A549 (cell line): ENCODE measurements around the gene NEDD8.

Source experiments
- BHLHE40 ChIP-seq: IDR thresholded peaks from 2 replicates; pipeline ENCODE4 v1.6.1; 2012; ENCODE audit warnings: low read depth, low read length, inconsistent platforms
- CBX2 ChIP-seq: fragments of 200-600 bp; sonication (generic); IDR thresholded peaks from 2 replicates; pipeline ENCODE4 v1.6.1; 2016; ENCODE audit warnings: low read depth, mild to moderate bottlenecking, borderline replicate concordance
- CEBPB ChIP-seq, 2 experiments: fragments of >200 bp in 1 of 2; sonication (Bioruptor Twin) in 1 of 2; formaldehyde crosslinking in 1 of 2; IDR thresholded peaks; 2 replicates each; pipeline ENCODE4 v1.6.1; 2012 to 2016
- CHD4 ChIP-seq: fragments of 200-600 bp; sonication (generic); IDR thresholded peaks from 2 replicates; pipeline ENCODE4 v1.6.1; 2016; ENCODE audit warnings: antibody characterized with exemption, mild to moderate bottlenecking, borderline replicate concordance
- CTCF ChIP-seq: fragments of >200 bp; sonication (Bioruptor Twin); formaldehyde crosslinking; IDR thresholded peaks from 3 replicates; pipeline ENCODE4 v1.5.1; 2016
- HOXB5 ChIP-seq: fragments of 250-450 bp; sonication (Bioruptor Pico); IDR thresholded peaks from 2 replicates; pipeline ENCODE4 v1.5.0; 2020; ENCODE audit warnings: mild to moderate bottlenecking, moderate library complexity
- PBX3 ChIP-seq: IDR thresholded peaks from 2 replicates; pipeline ENCODE4 v1.6.1; 2012
- POLR2A ChIP-seq: IDR thresholded peaks from 2 replicates; pipeline ENCODE4 v1.6.1; 2012; ENCODE audit warnings: mild to moderate bottlenecking, low read length
- RAD21 ChIP-seq, 2 experiments: fragments of >200 bp in 1 of 2; sonication (Bioruptor Twin) in 1 of 2; formaldehyde crosslinking in 1 of 2; IDR thresholded peaks in 1 of 2; conservative IDR thresholded peaks in 1 of 2; 2 replicates in 1 of 2; 3 replicates in 1 of 2; pipeline ENCODE4 v1.6.1; 2012 to 2018; ENCODE audit warnings: inconsistent platforms in 1 of 2
- SMC3 ChIP-seq: fragments of >200 bp; sonication (Bioruptor Twin); formaldehyde crosslinking; IDR thresholded peaks from 3 replicates; pipeline ENCODE4 v1.6.1; 2018; ENCODE audit warnings: inconsistent platforms
- ZFP36 ChIP-seq: fragments of 450-650 bp; IDR thresholded peaks from 2 replicates; pipeline ENCODE4 v1.6.1; 2014; ENCODE audit warnings: borderline replicate concordance; ENCODE audit not compliant: partially characterized antibody

- TF ChIP-seq CBX2, result no peak
- no peak for TF ChIP-seq BHLHE40
- no peak for TF ChIP-seq RAD21 (conservative IDR thresholded peaks at IDR 0.05 in 1 of 2, IDR thresholded peaks at IDR 0.05 in 1 of 2)
- TF ChIP-seq HOXB5 (CRISPR knock-in tag), result no peak
- TF ChIP-seq SMC3, result no peak
- TF ChIP-seq POLR2A, result no peak
- no peak for TF ChIP-seq CTCF
- TF ChIP-seq PBX3, result no peak
- TF ChIP-seq ZFP36, result no peak
- TF ChIP-seq CHD4, result no peak
- no peak for TF ChIP-seq CEBPB (IDR thresholded peaks at IDR 0.05)
Measured at GRCh38 chr14:24194873-24195185, 37.3 kb downstream of the NEDD8 start.
